CD4-positive, CD25-positive, alpha-beta regulatory T cell (primary cell): ENCODE results near the gene LRTM2. TPM values are rescaled to one million over a fixed set of nuclear protein-coding genes. Genes with fewer than 3 reads are reported as not detected.

ENCODE experiments used
- ATAC-seq, 2 donors: fragments of 150-1000 bp; cut with Tn5 transposase; one replicate each; pipeline ENCODE4 v1.10.0; 2021; ENCODE audit warnings: low read depth in 2 of 2, moderate number of reproducible peaks in 2 of 2, moderate library complexity in 1 of 2
- DNase-seq, 3 donors: peaks; one replicate each; pipeline versions ENCODE4 v3.0.0 to v3.0.0-alpha.2; 2012 to 2022; ENCODE audit warnings: mixed read lengths in 1 of 3
- H3K27ac ChIP-seq: one replicate; pipeline ENCODE4 v1.7.0; 2013; ENCODE audit warnings: mild to moderate bottlenecking, low read length; ENCODE audit not compliant: insufficient read depth, poor library complexity, severe bottlenecking
- H3K27me3 ChIP-seq: one replicate; pipeline ENCODE4 v1.7.0; 2013; ENCODE audit warnings: low read length; ENCODE audit not compliant: control insufficient read depth, insufficient read depth
- H3K36me3 ChIP-seq: one replicate; pipeline ENCODE4 v1.7.0; 2013; ENCODE audit warnings: mild to moderate bottlenecking, low read length, moderate library complexity; ENCODE audit not compliant: control insufficient read depth, insufficient read depth
- H3K4me1 ChIP-seq: 2 replicates; pipeline ENCODE4 v1.7.0; 2013; ENCODE audit warnings: mild to moderate bottlenecking, low read length; ENCODE audit not compliant: insufficient read depth, control insufficient read depth, poor library complexity, severe bottlenecking
- H3K4me3 ChIP-seq: one replicate; pipeline ENCODE4 v1.7.0; 2013; ENCODE audit warnings: low read depth, mild to moderate bottlenecking, low read length, moderate library complexity
- H3K9me3 ChIP-seq, 2 experiments: 1 replicate in 1 of 2; 2 replicates in 1 of 2; pipeline ENCODE4 v1.7.0; 2013; ENCODE audit warnings: low read length in 2 of 2, mild to moderate bottlenecking in 1 of 2, moderate library complexity in 1 of 2; ENCODE audit not compliant: control insufficient read depth in 2 of 2
- H3K27ac Mint-ChIP-seq, 3 donors: one replicate each; pipeline ENCODE4 v1.8.0; 2020 to 2022; ENCODE audit warnings: mild to moderate bottlenecking in 3 of 3, mixed read lengths in 3 of 3, moderate library complexity in 2 of 3
- H3K27me3 Mint-ChIP-seq: one replicate; pipeline ENCODE4 v1.8.0; 2022; ENCODE audit warnings: mild to moderate bottlenecking, mixed read lengths
- H3K36me3 Mint-ChIP-seq: one replicate; pipeline ENCODE4 v1.8.0; 2020; ENCODE audit warnings: mixed read lengths
- H3K4me1 Mint-ChIP-seq, 4 donors: one replicate each; pipeline ENCODE4 v1.8.0; 2020 to 2022; ENCODE audit warnings: mixed read lengths in 4 of 4, mild to moderate bottlenecking in 1 of 4
- H3K4me3 Mint-ChIP-seq, 4 donors: one replicate each; pipeline ENCODE4 v1.8.0; 2020 to 2022; ENCODE audit warnings: mild to moderate bottlenecking in 4 of 4, mixed read lengths in 4 of 4, moderate library complexity in 3 of 4
- H3K9me3 Mint-ChIP-seq, 7 donors: one replicate each; pipeline ENCODE4 v1.8.0; 2020 to 2022; ENCODE audit warnings: mixed read lengths in 7 of 7, mild to moderate bottlenecking in 3 of 7, moderate library complexity in 2 of 7
- polyA plus RNA-seq, 4 donors: library from polyadenylated mRNA; unstranded; fragments of 300-500 nt; fragmentation: Illumina TruSeq; gene quantifications; one replicate each; pipeline ENCODE4 v1.2.3, GENCODE V29; 2021
- total RNA-seq: library from RNA; stranded (reverse); gene quantifications from one replicate; pipeline ENCODE4 v1.2.3, GENCODE V29; 2022

The LRTM2 gene
- total and polyA plus RNA-seq, 5 donors from 2014 or later = not detected

DNA sequence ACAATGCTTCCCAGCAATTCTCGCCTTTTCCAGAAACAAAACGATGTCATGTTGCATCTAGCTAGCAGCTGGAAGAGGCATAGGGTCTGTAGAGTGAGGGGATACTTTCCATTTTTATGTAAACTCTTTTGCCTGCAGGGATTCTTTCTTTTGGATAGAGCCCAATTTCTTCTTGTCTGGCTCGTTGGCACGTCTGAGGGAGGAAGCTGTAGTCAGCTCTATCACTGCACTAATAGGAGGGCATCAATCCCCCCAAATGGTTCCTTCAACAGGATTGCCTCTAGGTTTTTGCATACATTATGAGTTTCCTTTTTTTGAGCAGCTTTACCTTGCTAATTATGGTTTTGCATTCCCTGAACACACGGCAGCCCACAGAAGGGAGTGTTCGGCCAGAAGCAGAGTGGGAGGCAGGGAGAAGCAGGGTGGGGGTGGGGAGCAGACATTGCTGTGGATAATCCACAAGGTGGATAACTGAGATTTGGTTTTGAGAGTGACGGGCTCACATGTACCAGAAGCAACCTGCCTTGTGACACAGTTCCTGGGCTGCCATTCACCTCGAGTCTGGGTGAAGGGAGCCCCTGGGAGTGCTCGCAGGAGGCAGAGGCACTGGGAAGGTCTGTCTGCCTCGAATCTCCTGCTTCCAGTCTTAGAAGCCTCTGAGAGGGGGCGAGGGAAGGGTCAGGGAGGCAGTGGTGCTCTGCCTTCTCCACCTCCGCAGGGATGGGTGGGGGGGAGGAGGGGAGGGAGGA is 24.5 kb downstream of the LRTM2 start:
- Histone ChIP-seq H3K4me3 (no peak overlapping the region), H3K9me3 (no peaks in the 10 kb centered on the region), H3K36me3 (no peaks in the 10 kb centered on the region), H3K27ac (no peak overlapping the region), H3K27me3 (no peaks in the 10 kb centered on the region), H3K4me1 (no peaks in the 10 kb centered on the region)
- Mint-ChIP-seq H3K4me3 (no peak overlapping the region), H3K9me3 (no peaks in the 10 kb centered on the region), H3K36me3 (no peaks in the 10 kb centered on the region), H3K27me3 (peaks cover 10% of the 10 kb centered on the region), H3K4me1 (no peaks in the 10 kb centered on the region), H3K27ac (no peak overlapping the region)
- no peak for ATAC-seq
- DNase-seq = no peak

GRCh38 chr12:1845427-1845826 is 25.1 kb downstream of the LRTM2 start:
- no peaks in the 10 kb centered on the region for H3K36me3 ChIP-seq
- no peak overlapping the region for H3K4me3 Mint-ChIP-seq
- ATAC-seq = no peak
- no peak overlapping the region for H3K27ac ChIP-seq
- no peaks in the 10 kb centered on the region for H3K9me3 ChIP-seq
- H3K9me3 Mint-ChIP-seq = no peaks in the 10 kb centered on the region
- H3K27ac Mint-ChIP-seq = no peak overlapping the region
- H3K4me3 ChIP-seq = no peak overlapping the region
- H3K27me3 ChIP-seq = no peaks in the 10 kb centered on the region
- peaks cover 16% of the 10 kb centered on the region for H3K27me3 Mint-ChIP-seq
- DNase-seq = no peak
- H3K36me3 Mint-ChIP-seq = no peaks in the 10 kb centered on the region
- H3K4me1 Mint-ChIP-seq = no peaks in the 10 kb centered on the region
- no peaks in the 10 kb centered on the region for H3K4me1 ChIP-seq

DNA sequence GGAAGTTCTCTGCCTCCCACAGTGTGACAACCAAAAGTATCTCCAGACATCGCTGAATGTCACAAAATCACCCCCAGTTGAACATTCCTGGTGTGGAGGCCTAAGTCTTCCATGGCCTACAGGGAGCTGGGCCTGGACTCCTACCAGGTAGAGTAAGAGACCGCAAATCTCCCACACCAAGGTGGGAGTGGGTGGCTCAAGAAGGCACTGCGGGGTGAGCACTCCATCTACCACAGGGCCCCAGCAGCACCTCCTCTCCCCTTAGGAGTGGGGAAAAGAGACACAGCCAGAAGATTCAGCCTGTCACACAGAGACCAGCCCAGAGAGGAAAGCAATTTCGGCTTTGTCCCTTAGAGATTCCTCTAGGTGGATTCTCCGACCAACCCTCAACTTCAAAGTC is 25.5 kb downstream of the LRTM2 start:
- Mint-ChIP-seq H3K9me3 (no peaks in the 10 kb centered on the region), H3K4me1 (no peaks in the 10 kb centered on the region), H3K4me3 (no peak overlapping the region), H3K27me3 (peaks cover 16% of the 10 kb centered on the region), H3K36me3 (no peaks in the 10 kb centered on the region), H3K27ac (no peak overlapping the region)
- Histone ChIP-seq H3K27me3 (no peaks in the 10 kb centered on the region), H3K4me3 (no peak overlapping the region), H3K27ac (no peak overlapping the region), H3K9me3 (no peaks in the 10 kb centered on the region), H3K4me1 (no peaks in the 10 kb centered on the region), H3K36me3 (no peaks in the 10 kb centered on the region)
- ATAC-seq (no peak), DNase-seq (no peak)

- H3K36me3 Mint-ChIP-seq = no peaks in the 10 kb centered on the region
- Histone ChIP-seq H3K36me3 (no peaks in the 10 kb centered on the region), H3K27me3 (no peaks in the 10 kb centered on the region), H3K27ac (no peak overlapping the region), H3K4me1 (no peaks in the 10 kb centered on the region), H3K9me3 (no peaks in the 10 kb centered on the region), H3K4me3 (no peak overlapping the region)
- peaks cover 0 to 2% (median 0%) of the 10 kb centered on the region in 7 donors for H3K9me3 Mint-ChIP-seq
- no peaks in the 10 kb centered on the region for H3K4me1 Mint-ChIP-seq
- H3K4me3 Mint-ChIP-seq = no peak overlapping the region
- DNase-seq = no peak
- no peak overlapping the region for H3K27ac Mint-ChIP-seq
- ATAC-seq = no peak
- peaks cover 23% of the 10 kb centered on the region for H3K27me3 Mint-ChIP-seq
These were observed 26.3 kb downstream of the LRTM2 start for GRCh38 chr12:1846421-1847405.

DNA sequence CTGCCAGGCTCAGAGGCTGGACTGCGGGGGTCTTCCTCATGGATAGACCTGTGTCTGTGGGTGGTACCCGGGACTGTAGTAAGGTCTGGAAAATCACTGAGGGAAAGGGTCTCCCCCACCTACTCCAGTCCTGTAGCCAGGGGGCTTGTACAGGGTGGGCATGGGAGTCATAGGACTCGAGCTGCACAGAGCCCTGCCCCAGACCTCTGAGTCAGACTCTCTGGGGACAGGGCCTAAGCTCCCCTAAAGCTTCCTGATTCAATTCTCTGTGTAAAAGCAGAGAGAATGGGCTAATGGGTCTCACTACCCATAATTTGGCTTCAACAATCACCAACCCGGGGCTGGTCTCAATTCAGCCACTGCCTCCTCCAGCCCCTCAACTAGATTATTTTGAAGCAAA is 27.0 kb downstream of the LRTM2 start:
- Mint-ChIP-seq H3K9me3 (peaks cover 0 to 2% (median 0%) of the 10 kb centered on the region in 7 donors), H3K36me3 (no peaks in the 10 kb centered on the region), H3K4me1 (no peaks in the 10 kb centered on the region), H3K27ac (no peak overlapping the region), H3K4me3 (no peak overlapping the region), H3K27me3 (peaks cover 25% of the 10 kb centered on the region)
- H3K27me3 ChIP-seq = no peaks in the 10 kb centered on the region
- H3K36me3 ChIP-seq = no peaks in the 10 kb centered on the region
- no peaks in the 10 kb centered on the region for H3K4me1 ChIP-seq
- DNase-seq (no peak), ATAC-seq (no peak)
- no peak overlapping the region for H3K27ac ChIP-seq
- H3K4me3 ChIP-seq = no peak overlapping the region
- no peaks in the 10 kb centered on the region for H3K9me3 ChIP-seq

DNA sequence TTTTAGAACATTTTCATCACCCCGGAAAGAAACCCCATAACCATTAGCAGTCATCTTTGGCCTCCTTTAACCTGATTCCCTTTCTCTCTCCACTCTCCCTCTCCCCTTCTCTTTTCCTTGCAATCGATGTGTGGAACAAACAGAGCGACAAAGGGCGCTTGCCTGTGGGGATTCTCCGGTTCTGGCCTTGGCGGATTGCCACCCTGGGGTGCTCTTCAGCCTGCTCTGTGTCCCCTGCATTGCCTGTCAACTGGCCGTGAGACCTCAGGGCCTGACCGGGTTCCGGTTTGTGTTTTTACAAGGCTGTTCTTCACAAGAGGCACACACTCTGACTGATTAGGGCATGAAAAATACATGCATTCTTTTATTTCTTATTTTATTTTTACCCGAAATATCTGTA is 27.8 kb downstream of the LRTM2 start:
- no peaks in the 10 kb centered on the region for H3K36me3 Mint-ChIP-seq
- DNase-seq = no peak

DNA sequence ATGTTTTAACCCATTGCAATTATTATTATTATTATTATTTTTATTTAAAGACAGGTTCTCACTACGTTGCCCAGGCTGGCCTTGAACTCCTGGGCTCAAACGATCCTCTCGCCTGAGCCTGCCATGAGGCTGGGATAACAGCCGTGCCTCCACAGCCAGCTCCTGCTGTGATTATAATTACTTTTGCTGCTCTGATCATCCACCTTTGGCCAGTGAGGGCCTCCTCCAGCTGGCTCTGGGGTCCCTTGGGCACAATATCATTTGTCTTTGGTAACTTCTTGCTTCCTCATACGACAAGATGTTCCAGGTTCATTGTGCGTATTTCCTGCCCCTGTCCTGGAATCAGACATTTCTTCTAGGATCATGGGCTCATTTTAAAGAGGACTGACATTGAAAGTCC is 28.4 kb downstream of the LRTM2 start:
- Histone ChIP-seq H3K4me1 (no peaks in the 10 kb centered on the region), H3K9me3 (no peaks in the 10 kb centered on the region), H3K27me3 (no peaks in the 10 kb centered on the region), H3K4me3 (no peak overlapping the region), H3K27ac (no peak overlapping the region), H3K36me3 (no peaks in the 10 kb centered on the region)
- H3K27ac Mint-ChIP-seq = no peak overlapping the region
- DNase-seq (no peak), ATAC-seq (no peak)
- H3K27me3 Mint-ChIP-seq = peaks cover 25% of the 10 kb centered on the region
- H3K4me3 Mint-ChIP-seq = no peak overlapping the region
- no peaks in the 10 kb centered on the region for H3K4me1 Mint-ChIP-seq
- H3K9me3 Mint-ChIP-seq = peaks cover 0 to 2% (median 0%) of the 10 kb centered on the region in 7 donors
- H3K36me3 Mint-ChIP-seq = no peaks in the 10 kb centered on the region

More for the DNA sequence above, 27.8 kb downstream of the LRTM2 start:
- Mint-ChIP-seq H3K4me3 (no peak overlapping the region), H3K27me3 (peaks cover 25% of the 10 kb centered on the region), H3K9me3 (peaks cover 0 to 2% (median 0%) of the 10 kb centered on the region in 7 donors), H3K27ac (no peak overlapping the region), H3K4me1 (no peaks in the 10 kb centered on the region)
- no peak overlapping the region for H3K4me3 ChIP-seq
- H3K36me3 ChIP-seq = no peaks in the 10 kb centered on the region
- no peak for ATAC-seq
- no peaks in the 10 kb centered on the region for H3K9me3 ChIP-seq
- H3K27me3 ChIP-seq = no peaks in the 10 kb centered on the region
- no peaks in the 10 kb centered on the region for H3K4me1 ChIP-seq
- H3K27ac ChIP-seq = no peak overlapping the region
